Adrenal gland (tissue), 5 donors: ENCODE measurements around the gene ACTL6B.

ENCODE experiments used
- CTCF ChIP-seq, 6 experiments: fragments of 450-650 bp in 4 of 6; fragments of 200-600 bp in 2 of 6; sonication (generic) in 1 of 6; IDR thresholded peaks; 1 replicate in 5 of 6; 2 replicates in 1 of 6; pipeline versions ENCODE4 v1.5.1 to v1.8.0; 2016 to 2021; ENCODE audit warnings: antibody characterized with exemption in 6 of 6, mild to moderate bottlenecking in 2 of 6, moderate library complexity in 1 of 6
- POLR2A ChIP-seq, 2 donors: fragments of 450-650 bp; IDR thresholded peaks; one replicate each; pipeline ENCODE4 v1.6.1; 2017; ENCODE audit warnings: antibody characterized with exemption in 2 of 2, mild to moderate bottlenecking in 2 of 2, moderate library complexity in 1 of 2
- donor health status: DM: no; HTN: no; CAD: no.

- TF ChIP-seq CTCF (IDR thresholded peaks at IDR 0.05), result no peak
- TF ChIP-seq POLR2A (IDR thresholded peaks at IDR 0.05), result no peak
Observed at GRCh38 chr7:100683659-100684533, 27.6 kb upstream of the ACTL6B start.
